Measurements from ENCODE around the gene FOXA3. TPM values are rescaled to one million over a fixed set of nuclear protein-coding genes. Genes with fewer than 3 reads are reported as not detected.

The FOXA3 gene
- total and polyA plus RNA-seq, 2 donors (not counting 3 experiments of a cell fraction or from before 2014, with no cell fraction given), result 0.06 TPM; not detected in 1

DNA sequence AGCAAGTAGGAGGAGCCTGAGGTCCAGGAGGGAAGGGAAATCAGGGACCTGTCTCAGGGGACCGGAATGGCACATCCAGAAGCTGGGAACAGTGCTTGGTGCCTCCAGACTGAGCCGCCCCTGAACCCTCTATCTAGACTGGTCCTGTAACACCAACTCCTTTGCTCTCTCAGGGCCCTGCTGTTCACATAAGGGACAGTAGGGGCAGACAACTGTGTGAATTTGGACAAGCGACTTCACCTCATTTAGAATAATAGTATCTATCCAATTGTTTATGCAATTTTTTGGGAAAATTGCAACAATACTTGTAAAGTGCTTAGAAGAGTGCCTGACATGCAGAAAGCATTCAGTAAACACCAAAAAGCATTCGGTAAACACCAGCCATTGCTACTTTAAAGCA, 15.2 kb upstream of the FOXA3 start:
- no peaks in the 10 kb centered on the region for H3K4me1 ChIP-seq (ENCODE audit: control insufficient read depth, extremely low read depth, insufficient read depth, low read length)
- dilution Hi-C loops (cut with MboI; ENCODE audit: extremely low pct_ligation_motif_present, low sequenced_read_pairs) (no loop called here), intact Hi-C loops (cut with micrococcal nuclease) (no loop called here)
- no peak overlapping the region for H3K4me2 ChIP-seq (ENCODE audit: insufficient read depth, low read length)
- BruUV-seq (replicated peaks), result no TSS peak
- POLR2A ChIA-PET, result no interaction called here
- no peaks in the 10 kb centered on the region for H3K9me3 ChIP-seq (replicated peaks; ENCODE audit: control insufficient read depth, insufficient read depth, low read length)
- no peak overlapping the region for H3K9ac ChIP-seq (replicated peaks; ENCODE audit: extremely low read depth, insufficient read depth, low read length)
- TF ChIP-seq, protein P1, sequence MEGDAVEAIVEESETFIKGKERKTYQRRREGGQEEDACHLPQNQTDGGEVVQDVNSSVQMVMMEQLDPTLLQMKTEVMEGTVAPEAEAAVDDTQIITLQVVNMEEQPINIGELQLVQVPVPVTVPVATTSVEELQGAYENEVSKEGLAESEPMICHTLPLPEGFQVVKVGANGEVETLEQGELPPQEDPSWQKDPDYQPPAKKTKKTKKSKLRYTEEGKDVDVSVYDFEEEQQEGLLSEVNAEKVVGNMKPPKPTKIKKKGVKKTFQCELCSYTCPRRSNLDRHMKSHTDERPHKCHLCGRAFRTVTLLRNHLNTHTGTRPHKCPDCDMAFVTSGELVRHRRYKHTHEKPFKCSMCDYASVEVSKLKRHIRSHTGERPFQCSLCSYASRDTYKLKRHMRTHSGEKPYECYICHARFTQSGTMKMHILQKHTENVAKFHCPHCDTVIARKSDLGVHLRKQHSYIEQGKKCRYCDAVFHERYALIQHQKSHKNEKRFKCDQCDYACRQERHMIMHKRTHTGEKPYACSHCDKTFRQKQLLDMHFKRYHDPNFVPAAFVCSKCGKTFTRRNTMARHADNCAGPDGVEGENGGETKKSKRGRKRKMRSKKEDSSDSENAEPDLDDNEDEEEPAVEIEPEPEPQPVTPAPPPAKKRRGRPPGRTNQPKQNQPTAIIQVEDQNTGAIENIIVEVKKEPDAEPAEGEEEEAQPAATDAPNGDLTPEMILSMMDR (IDR thresholded peaks at IDR 0.05; ENCODE audit: extremely low read depth in 1 of 2, insufficient read depth in 1 of 2, low read depth in 1 of 2, low read length in 2 of 2), result peak in 1 of 2 donors; percentile 22
- no peak for TF ChIP-seq JUN (IDR thresholded peaks at IDR 0.05; ENCODE audit: borderline replicate concordance, insufficient read depth, insufficient read length, low read depth)
- no peak overlapping the region for H2AFZ ChIP-seq (ENCODE audit: low read depth, low read length)
- H3K79me2 ChIP-seq (ENCODE audit: control insufficient read depth, insufficient read depth, low read length), result no peaks in the 10 kb centered on the region
- no peaks in the 10 kb centered on the region for H4K20me1 ChIP-seq (replicated peaks; ENCODE audit: control insufficient read depth, extremely low read depth, insufficient read depth, low read length)
- DNase-seq (ENCODE audit: low read depth, low spot score) (no peak), FAIRE-seq (no peak)
- H3K36me3 ChIP-seq (ENCODE audit: control insufficient read depth in 2 of 2, extremely low read depth in 1 of 2, insufficient read depth in 2 of 2, low read length in 2 of 2), result peaks cover 38 to 54% of the 10 kb centered on the region in 2 experiments
- H3K27ac ChIP-seq (ENCODE audit: insufficient read depth, low read depth, low read length), result no peak overlapping the region
- no peaks in the 10 kb centered on the region for H3K9me1 ChIP-seq (replicated peaks; ENCODE audit: control insufficient read depth, extremely low read depth, insufficient read depth, low read length)
- no peaks in the 10 kb centered on the region for H3K27me3 ChIP-seq (ENCODE audit: control insufficient read depth in 2 of 2, insufficient read depth in 2 of 2, low read length in 2 of 2)
- CTCF ChIA-PET, result interaction anchor here (1.0 to 2.4 kb wide), 2 partner anchors 31 to 32 kb away, joined by 3 to 10 read pairs; no protein-coding TSS in a partner anchor
- no peak overlapping the region for H3K4me3 ChIP-seq (replicated peaks in 1 of 3; ENCODE audit: insufficient read depth in 1 of 3, low read depth in 1 of 3, low read length in 3 of 3)

DNA sequence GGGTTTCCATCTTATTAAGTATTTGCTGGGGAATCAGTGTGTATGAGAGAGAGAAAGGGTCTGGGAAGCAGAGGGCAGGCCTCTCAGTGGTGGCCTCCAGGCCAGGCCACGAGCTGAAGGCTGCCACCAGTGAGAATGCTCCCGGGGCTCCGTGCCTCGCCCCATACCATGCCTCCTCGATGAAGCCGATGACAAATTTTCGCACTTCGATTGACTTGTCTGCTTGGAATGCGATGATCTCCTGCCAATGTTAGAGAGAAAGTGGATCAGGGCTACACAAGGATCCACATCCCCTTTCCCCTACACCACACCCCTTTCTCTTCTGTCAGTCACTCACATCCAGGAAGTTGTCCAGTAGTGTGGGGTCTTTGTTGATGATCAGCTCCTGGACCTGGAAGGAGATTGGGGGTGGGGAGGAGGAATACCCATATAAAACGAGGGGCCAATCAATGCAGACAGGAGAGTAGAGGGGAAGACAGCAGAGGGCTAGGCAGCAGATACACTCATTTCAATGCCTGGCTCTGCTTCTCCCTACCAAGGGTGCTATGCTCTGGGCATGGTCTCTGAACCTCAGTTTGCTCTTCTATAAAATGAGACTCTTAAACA, 11.9 kb upstream of the FOXA3 start:
- H2AFZ ChIP-seq (ENCODE audit: low read depth, low read length), result no peak overlapping the region
- no peak overlapping the region for H3K9ac ChIP-seq (replicated peaks; ENCODE audit: extremely low read depth, insufficient read depth, low read length)
- H3K4me3 ChIP-seq (replicated peaks in 1 of 3; ENCODE audit: insufficient read depth in 1 of 3, low read depth in 1 of 3, low read length in 3 of 3), result no peak overlapping the region
- POLR2A ChIA-PET, result no interaction called here
- H3K4me1 ChIP-seq (ENCODE audit: control insufficient read depth, extremely low read depth, insufficient read depth, low read length), result no peaks in the 10 kb centered on the region
- DNase-seq (ENCODE audit: low read depth, low spot score) (no peak), FAIRE-seq (peak; percentile 24)
- H3K4me2 ChIP-seq (ENCODE audit: insufficient read depth, low read length), result no peak overlapping the region
- CTCF ChIA-PET, result no interaction called here
- H4K20me1 ChIP-seq (replicated peaks; ENCODE audit: control insufficient read depth, extremely low read depth, insufficient read depth, low read length), result no peaks in the 10 kb centered on the region
- intact Hi-C loops (cut with micrococcal nuclease) (no loop called here), dilution Hi-C loops (cut with MboI; ENCODE audit: extremely low pct_ligation_motif_present, low sequenced_read_pairs) (no loop called here)
- no peak for TF ChIP-seq MYC (IDR thresholded peaks at IDR 0.05; ENCODE audit: low read depth, low read length)
- TF ChIP-seq EZH2 (IDR thresholded peaks at IDR 0.05; ENCODE audit: borderline replicate concordance, low read depth, low read length, severe bottlenecking), result no peak
- TF ChIP-seq POLR2AphosphoS5 (IDR thresholded peaks at IDR 0.05; ENCODE audit: insufficient read depth, low read depth, low read length), result no peak
- TF ChIP-seq POLR2A (IDR thresholded peaks at IDR 0.05; ENCODE audit: low read depth, low read length), result no peak
- TF ChIP-seq FOS (IDR thresholded peaks at IDR 0.05; ENCODE audit: borderline replicate concordance, insufficient read depth, low read length), result no peak
- TF ChIP-seq GATA2 (IDR thresholded peaks at IDR 0.05; ENCODE audit: insufficient read depth, insufficient read length, low read depth, low read length), result no peak
- TF ChIP-seq JUN (IDR thresholded peaks at IDR 0.05; ENCODE audit: borderline replicate concordance, insufficient read depth, insufficient read length, low read depth), result no peak
- TF ChIP-seq, protein P2, sequence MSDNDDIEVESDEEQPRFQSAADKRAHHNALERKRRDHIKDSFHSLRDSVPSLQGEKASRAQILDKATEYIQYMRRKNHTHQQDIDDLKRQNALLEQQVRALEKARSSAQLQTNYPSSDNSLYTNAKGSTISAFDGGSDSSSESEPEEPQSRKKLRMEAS (IDR thresholded peaks at IDR 0.05; ENCODE audit: insufficient read depth, insufficient read length), result no peak
- TF ChIP-seq, protein P1 (IDR thresholded peaks at IDR 0.05; ENCODE audit: extremely low read depth in 1 of 2, insufficient read depth in 1 of 2, low read depth in 1 of 2, low read length in 2 of 2), result no peak
- no peak overlapping the region for H3K27ac ChIP-seq (ENCODE audit: insufficient read depth, low read depth, low read length)
- H3K27me3 ChIP-seq (ENCODE audit: control insufficient read depth in 2 of 2, insufficient read depth in 2 of 2, low read length in 2 of 2), result no peaks in the 10 kb centered on the region
- H3K79me2 ChIP-seq (ENCODE audit: control insufficient read depth, insufficient read depth, low read length), result peaks cover 12% of the 10 kb centered on the region
- BruUV-seq (replicated peaks), result no TSS peak
- H3K9me3 ChIP-seq (replicated peaks; ENCODE audit: control insufficient read depth, insufficient read depth, low read length), result no peaks in the 10 kb centered on the region
- H3K36me3 ChIP-seq (ENCODE audit: control insufficient read depth in 2 of 2, extremely low read depth in 1 of 2, insufficient read depth in 2 of 2, low read length in 2 of 2), result peaks cover 39 to 54% of the 10 kb centered on the region in 2 experiments
- no peaks in the 10 kb centered on the region for H3K9me1 ChIP-seq (replicated peaks; ENCODE audit: control insufficient read depth, extremely low read depth, insufficient read depth, low read length)
